ENCODE measurements around the gene APOBEC2. TPM values are rescaled to one million over a fixed set of nuclear protein-coding genes. Genes with fewer than 3 reads are reported as not detected.

Gene APOBEC2
- total RNA-seq, 1 donor from 2014 or later = not detected

DNA sequence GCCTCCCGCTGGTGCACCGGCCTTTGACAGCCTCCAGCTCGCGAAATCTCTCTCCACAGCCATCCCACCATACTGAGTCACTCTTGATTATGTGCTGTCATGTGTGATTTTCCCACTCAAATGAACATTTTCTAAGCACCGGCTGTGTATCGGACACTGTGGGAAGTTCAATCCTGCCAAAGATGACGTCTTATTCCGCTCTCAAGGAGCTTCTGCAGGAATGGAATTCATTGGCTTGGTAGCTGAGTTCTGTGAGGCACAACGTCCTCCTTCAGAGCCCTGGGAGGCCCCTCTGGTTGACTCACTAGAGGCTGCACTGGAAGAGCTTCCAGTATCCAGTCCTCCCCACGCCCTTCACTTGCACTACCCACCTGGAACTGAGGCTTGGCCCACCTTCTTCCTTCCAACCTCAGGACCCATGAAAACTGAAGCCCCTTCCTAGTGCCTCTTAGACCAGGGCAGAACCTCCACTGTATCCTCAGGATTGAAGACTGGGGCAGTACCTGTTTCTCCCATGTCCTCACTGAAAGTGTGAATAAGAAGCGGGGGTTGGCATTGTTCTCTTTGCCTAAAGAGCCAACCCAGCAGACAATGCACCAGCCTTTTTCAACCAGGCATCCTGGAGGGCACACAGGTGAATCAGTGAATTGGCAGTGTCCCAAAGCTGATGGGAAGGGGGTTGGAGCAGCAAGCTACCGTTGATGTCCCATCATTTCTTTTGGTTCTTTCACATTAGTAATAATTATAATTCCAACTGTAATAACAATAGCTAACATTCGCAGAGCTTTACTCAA lies 15.7 kb upstream of the APOBEC2 start:
- no peak for DNase-seq (ENCODE audit: extremely low read depth, low read depth, low spot score)

DNA sequence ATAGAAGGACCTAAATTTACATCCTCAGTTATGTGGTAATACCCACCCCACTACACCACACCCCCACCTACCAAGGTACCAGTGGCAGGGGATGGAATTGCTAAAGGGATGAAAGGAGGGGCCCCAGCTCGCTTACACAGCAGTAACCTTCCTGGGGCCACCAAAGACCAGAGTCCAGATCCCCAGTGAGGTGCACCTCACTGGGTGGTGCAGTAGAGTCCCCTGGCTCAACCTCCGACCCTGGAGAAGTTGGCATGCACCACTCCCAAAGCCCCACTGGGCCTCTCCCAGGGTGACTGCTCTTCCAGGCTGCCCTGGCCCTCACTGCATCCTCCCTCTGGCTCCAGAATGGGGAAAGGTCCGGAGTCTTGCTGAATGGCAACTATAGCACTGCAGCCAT lies 14.8 kb upstream of the APOBEC2 start:
- no peak for DNase-seq (ENCODE audit: extremely low read depth, low read depth, low spot score)

DNA sequence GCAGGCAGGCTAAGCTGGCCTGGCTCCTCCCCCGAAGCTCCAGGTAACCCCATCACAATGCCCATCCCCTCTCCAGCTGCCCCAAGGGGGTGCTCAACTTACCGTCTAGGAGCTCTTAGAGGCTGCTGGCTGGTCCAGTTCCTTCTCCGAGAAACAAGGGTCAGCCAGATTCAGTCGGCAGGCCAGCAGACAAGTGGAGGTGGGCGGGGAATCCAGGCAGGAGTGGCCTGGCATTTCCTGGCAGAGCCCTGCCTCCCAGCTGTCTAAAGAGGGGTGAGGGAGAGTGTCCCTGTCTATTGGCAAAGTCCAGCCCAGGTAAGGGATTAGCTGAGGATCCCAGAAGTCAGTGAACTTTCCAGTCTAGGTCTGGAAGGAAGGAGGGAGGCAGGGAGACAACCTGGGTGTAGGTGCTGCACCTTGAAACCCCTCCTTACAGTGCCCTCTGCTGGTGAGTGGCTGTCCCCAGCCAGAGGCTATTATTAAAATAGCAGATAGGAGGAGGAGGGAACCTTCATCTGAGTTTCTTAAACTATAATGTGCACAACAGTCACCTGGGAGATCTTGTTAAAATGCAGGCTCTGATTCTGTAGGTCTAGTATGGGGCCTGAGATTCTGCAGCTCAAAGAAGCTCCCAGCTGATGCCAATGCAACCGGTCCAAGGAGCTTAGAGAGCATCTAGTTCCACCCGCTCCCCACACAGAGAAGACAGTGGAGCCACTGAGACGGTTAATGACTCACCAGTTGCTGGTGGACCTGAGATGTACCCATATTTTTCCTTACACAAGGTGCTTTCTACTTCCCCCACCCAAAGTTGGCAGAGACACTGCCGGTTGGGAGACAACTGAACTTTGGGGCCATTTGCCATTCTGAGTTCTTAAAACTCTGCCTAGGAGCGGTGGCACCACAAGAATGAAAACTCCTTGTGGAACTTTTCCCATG lies 13.7 kb upstream of the APOBEC2 start, which contains the start of gene UNC5CL:
Gene UNC5CL (minus strand): TSS at position 162 of the 939 bp plus-strand sequence. CDS start 4,147 bp downstream, outside the sequence.
- DNase-seq (ENCODE audit: extremely low read depth, low read depth, low spot score) = no peak

DNA sequence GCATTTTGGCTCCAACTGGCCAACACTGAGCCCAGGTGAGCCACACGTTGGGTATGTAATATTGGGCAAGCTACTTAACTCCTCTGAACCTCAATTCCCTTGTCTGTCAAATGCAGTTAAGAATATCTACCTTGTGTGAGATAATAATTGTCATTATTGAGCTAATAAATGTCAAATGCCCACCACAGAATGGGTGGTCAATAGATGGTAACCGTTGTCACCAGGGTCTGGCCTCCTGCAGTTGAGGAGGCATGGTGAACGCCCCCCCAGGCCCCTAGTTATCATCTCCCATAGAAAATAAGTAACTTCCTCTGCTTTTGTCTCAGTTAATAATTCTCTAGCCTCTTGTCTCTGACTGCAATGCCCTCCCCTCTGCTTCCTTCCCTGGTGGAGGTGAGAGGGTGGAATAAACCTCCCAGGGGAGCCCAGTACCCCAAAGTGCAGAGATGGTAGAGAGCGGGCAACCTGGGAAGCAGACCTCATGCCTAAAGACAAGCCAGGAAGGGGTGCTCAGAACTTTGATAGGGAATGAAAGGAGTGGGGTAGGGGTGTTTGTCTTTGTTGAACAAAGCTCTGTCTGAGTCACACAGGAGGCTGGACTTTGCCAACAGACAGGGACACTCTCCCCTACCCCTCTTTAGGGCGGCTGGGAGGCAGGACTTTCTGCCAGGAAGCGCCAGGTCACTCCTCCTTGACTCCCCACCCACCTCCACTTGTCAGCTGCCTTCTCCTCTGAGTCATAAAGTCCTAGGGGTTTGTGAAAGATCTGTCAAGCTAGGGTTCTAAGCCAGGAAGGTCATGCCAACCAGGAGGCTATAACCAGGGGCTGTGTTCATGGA lies 12.7 kb upstream of the APOBEC2 start:
- no peak for DNase-seq (ENCODE audit: extremely low read depth, low read depth, low spot score)

DNA sequence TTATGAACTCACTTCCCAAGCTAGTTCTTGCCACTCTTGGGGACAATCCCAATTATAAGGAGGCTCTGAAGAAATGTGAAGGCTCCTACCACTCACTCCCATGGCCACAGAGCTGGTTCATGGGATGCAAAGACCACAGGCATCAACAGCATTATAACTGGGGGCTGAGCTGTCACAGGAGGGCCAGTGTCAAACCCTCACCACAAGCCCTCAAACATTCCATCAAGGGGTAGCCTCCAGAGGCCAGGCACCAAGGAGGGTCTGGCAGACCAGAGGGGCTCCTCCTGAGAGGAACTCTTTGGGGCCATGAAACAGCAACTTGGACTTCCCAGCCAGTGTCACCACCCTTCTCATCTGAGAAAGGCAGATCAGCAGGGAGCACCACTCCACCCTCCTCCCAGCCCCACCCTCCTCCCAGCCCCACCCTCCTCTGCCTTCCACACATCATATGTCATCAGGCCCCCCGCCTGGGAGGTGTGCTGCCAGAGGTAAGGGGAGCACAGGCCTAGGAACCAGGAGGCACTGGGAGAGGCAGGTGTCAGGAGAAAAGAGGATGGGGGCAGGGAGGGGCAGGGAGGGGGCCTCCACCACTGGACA lies 12.0 kb upstream of the APOBEC2 start:
- no peak for DNase-seq (ENCODE audit: extremely low read depth, low read depth, low spot score)

DNA sequence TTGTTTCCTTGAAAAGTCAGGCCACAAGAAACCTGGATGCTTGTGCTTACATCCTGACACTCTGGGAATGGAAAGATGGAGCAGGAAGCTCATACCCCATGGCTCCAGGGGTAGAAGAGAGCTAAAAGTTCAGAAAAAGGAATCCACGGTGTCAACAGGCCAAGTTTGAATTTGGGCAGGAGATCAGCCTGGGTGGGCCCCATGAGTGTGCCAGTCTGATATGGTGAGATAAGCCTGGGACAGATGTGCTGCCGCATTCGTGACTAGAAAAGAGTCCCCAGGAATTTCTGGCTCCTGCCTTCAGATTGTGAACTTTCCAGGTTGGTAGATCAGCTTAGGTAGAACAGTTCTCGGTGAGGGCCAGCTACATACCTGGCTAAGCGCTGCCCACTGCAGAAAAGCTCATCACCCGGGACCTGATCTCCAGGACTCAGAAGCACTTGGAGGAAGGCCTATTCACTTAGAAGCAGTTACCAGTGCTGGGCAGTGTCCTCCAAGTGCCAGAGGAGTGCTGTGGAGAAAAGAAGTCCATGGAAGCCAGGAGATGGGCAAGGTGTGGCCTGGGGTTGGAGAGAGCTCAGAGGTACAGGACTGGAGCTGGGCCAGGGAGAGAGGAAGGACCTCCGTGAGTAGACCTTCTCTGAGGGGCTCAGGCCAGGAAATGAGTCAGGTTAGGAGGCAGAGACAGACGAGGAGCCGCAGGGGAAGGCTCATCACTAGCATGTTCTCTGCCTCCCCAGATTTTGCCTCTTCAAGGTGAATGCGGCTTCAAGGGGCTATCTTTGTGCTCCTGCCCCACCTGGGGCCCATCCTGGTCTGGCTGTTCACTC lies 10.6 kb upstream of the APOBEC2 start, which contains the start of gene TSPO2:
Gene TSPO2 (plus strand): TSS at position 242 of the 830 bp plus-strand sequence. CDS start 519 bp downstream, at position 761.
- DNase-seq (ENCODE audit: extremely low read depth, low read depth, low spot score) = no peak

DNA sequence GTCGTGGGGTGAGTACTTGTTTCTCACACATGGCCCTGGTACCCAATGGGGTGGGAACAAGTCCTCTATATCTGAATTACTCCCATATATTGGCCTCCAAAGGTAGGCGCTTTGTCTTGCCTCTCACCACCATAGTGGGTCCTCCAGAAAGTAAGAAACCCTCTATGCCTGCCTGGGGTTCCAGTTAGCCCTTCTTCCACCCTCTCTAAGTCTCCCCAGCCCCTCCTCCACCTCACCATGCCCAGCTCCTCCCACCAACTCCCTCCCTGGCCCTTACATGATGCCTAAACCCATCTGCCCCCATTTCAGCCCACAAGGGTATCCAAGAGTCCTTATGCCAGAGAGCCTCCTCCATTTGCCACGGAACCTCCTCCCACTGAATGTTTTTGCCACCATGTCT lies 9.9 kb upstream of the APOBEC2 start:
- DNase-seq (ENCODE audit: extremely low read depth, low read depth, low spot score) = no peak

DNA sequence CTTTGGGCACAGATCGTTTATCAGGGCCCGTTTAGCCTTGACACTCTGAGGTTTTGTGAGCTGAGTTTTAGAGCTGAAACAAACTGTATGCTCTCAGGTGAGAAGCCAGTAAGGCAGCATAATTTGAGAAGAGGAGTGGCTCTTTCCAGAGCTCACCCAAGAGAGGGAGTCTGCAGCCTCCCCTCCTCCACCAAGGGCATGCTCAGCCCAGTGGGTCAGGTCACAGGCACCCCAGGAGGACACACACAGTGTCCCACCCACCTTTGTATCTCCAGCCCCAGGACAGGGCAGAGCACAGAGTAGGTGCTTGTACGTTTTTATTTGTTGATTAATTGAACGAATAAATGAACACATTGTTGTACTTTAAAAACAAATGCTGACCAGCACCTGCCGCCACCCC lies 7.3 kb upstream of the APOBEC2 start:
- no peak for DNase-seq (ENCODE audit: extremely low read depth, low read depth, low spot score)

DNA sequence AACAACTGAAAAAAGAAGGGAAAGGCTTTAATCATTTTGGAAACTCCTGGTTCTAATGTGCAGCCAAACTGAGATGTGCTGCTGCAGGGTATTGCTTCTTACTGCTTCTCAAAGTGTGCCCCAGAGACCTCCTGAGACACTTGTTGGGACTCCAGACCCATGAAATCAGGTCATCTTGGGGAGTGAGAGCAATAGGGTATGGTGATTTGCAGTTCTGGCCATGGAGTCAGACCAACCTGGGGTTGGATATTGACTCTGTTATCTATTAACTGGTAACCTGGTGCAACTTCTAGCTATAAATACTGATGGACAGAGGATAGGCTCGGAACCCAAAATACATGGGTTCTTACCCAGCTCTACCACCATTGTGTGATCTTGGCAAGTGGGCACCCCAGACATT lies 6.9 kb upstream of the APOBEC2 start:
- DNase-seq (ENCODE audit: extremely low read depth, low read depth, low spot score) = no peak

DNA sequence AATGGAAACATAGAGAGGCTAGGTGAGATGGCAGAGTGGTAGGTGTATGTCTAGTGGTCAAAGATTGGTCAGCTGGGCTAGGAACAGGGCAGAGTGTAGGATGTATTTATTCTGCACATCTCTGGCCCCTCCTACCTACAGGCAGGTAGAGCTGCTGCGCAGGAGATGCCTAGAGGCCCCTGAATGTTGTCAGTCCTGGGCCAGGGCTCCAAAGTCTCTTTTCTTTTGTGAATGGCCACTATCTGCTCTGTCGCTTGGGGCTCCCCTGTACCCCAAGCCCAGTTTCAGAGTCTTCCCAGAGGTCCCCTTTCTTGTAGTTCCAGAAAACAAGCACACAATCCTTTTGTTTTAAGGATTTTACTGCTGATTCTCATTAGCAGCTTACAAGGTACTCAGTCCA lies 5.7 kb upstream of the APOBEC2 start:
- no peak for DNase-seq (ENCODE audit: extremely low read depth, low read depth, low spot score)

DNA sequence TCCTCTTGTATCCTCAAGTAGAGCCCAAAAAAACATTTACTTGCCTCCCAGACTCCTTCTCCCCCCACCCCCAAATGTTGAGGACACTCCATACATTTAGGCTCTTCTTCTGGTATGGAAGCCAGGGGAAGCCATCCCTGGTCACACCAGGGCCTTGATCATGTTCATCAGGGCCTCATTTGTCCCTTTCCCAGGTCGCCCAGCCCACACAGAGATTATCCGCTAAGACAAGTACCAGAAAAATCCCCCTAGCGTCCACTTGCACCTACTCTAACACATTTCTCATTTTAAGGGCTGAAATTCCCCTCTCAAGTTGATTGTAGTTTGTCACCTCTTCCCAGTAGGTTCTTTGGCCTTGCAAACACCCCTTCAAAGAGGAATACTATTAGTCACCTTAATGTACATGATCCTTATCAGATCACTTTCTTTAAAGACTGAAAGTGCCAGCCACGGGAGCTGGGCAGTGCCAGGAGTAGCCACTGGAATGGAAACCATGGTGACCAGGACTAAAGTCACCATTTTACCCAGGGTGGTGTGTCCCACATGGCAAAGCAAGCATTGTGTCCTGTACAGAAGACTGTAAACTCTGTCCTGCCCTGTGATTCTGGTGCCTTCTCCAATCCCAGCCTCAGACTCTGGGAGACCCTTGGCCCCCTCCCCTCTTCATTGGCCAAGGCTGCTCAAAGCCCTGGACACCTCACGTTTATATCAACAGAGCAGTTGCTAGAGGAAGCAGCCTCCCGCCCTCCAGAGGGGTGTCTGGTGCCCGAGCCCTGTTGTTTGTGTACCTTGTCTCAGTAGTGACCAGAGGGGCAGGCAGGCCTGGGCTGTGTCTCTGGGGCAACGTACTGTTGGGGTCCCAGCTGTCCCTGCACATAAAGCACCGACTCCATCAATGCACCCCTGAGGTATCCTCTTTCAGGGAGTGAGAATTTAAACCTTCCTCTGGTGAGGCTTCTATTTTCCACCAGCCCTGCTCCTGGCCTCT lies 5.0 kb upstream of the APOBEC2 start:
- DNase-seq (ENCODE audit: extremely low read depth, low read depth, low spot score) = no peak

DNA sequence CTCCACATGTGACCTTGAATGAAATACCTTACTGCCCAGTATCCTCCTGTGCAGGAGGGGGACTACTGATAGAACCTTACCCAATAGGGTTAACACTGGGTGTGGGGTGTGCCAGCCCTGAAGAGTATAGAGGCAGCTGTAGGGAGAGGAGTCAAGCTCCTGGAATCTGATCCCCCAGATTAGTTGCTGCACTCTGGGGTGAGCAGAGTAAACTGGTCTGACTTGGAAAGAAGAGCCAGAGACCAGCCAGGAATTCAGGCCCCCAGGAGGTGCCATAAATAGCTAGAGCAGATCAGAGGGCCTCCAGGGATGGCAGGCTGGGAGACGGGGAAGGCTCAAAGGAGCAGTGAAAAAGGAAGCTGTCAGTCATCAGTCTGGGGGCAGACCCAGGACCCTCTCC lies 3.5 kb upstream of the APOBEC2 start:
- no peak for DNase-seq (ENCODE audit: extremely low read depth, low read depth, low spot score)

DNA sequence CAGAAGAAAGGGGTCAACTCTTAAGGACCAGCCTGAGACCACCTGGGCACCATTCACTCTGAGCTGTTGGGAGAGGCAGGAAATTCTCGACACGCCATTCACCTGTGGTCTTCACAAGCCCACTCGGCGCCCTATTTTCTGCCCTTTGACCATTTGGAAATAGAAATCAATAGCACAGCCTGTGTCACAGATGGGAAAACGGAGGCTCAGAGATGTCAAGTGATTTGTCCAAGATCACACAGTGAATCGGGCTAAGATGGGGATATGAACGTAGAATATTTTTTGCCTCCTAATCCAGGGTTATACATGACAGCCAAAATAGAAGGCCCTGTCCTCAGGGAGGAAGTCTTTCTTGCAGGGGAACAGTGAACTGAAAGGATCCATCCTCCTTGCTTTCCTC lies 3.0 kb upstream of the APOBEC2 start:
- no peak for DNase-seq (ENCODE audit: extremely low read depth, low read depth, low spot score)

DNA sequence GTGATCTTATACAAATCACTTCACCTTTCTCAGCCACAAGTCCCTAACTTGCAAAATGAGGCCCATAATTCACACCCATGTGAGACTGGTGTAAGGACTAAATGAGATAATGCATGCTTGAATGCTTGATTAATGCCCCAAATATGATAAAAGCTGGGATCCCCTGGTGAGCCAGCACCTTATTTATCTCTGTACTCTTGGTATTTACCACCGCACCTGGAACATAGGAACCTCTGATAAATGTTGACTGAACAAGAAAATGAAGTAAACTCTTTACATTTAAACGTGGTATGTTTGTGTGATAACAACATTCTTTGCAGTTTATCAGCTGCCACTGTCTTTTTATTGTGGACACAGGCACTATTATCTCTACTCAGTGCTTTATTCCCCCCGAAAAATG lies 2.5 kb upstream of the APOBEC2 start:
- DNase-seq (ENCODE audit: extremely low read depth, low read depth, low spot score) = no peak

DNA sequence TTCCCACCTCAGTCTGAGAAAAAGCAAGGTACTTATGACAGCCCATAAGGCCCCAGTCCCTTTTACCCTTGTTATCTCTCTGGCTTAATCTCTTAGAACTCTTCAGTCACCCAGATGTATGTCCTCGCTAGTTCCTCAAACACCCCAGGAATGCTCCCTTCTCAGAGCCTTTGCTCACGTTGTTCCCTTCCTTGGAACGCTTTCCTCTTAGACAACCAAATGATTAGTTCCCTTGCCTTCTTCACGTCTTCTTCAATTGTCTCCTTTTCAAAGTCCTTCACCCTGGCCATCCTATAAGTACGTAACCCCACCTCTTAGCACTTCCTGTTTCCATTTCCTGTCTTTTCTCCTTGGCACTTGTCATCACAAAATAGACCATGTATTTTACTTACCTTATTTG lies 1.1 kb upstream of the APOBEC2 start:
- DNase-seq (ENCODE audit: extremely low read depth, low read depth, low spot score) = no peak

DNA sequence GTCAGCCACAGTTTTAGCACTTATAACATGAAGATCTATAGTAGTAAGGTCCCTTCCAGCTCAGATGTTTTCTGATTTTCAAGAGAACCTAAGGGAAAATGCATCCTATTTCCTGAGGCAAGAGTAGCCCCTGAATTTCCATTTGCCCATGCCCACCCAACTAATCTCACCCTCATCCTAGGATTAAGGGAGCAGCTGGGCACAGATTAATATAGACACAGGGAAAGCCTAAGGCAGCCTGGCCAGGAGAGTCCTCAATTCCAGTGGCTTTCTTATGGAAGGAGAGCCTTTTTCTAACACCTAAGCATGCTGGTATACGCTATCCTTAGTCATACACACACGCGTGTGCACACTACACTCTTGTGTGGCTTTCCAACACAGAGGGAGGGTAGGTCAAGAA lies 1.5 kb downstream of the APOBEC2 start:
- DNase-seq (ENCODE audit: extremely low read depth, low read depth, low spot score) = no peak

DNA sequence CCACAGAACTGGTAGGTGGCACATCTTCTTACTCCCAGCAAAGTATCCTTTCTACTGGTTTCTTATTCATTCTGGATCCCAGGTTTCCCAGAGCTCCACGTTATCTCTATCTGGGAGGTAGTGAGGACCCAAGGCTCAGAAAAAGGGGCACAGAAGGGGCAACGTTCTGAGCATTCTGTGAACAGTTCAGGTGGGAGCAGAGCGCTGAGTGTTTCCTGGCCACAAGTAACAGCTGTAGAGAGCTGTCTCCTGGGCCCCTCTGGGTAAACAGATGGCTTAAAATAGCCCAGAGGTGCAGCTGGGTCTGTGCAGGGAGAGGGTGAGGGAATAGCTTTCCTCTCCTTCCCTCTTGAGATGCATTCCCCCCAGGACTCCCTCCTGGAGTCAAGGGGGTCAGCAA lies 2.1 kb downstream of the APOBEC2 start:
- no peak for DNase-seq (ENCODE audit: extremely low read depth, low read depth, low spot score)

DNA sequence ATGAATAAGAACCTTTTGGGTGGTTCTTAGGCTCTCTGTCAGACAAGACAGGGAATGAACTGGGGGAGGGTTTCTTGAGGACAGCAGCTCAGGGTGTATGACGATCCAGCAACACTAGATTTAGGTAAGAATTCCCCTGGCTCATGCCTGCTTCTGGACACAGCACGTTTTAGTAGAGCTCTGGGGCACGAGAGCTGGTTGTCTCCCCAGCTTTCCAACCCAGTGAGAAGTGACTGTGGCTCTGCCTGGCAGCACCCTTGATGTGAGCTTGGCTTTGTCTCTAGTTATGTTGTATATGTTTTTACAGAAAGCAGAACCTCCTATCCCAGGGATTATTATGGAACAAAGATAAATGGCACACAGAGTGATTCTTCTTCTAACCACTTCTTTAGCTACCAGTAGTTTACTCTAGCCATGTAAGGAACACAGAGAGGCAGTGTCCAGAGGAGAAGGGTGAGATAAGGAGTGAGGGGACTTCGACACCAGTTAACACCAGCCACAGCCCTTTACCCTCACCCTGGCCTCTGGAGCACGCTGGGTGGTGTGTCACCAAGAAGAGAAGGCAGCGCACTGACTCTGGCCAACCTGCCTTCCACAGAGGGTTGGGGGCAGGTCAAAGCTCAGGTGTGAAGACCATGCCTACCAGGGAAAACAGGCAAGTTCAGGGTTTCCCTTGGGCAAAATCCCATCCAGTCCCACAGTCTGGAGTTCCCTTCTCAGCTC lies 3.9 kb downstream of the APOBEC2 start:
- DNase-seq (ENCODE audit: extremely low read depth, low read depth, low spot score) = no peak

Data from glomerular endothelial cell (primary cell).